ENCODE data around the gene EYA2. TPM values are rescaled to one million over a fixed set of nuclear protein-coding genes. Genes with fewer than 3 reads are reported as not detected.

EYA2 gene
- total RNA-seq, 1 experiment from 2014 or later, result 0.74 TPM

- Mint-ChIP-seq H3K4me3 (no peak overlapping the region), H3K9me3 (peaks cover 17 to 22% of the 10 kb centered on the region in 2 experiments), H3K4me1 (peaks cover 8 to 10% of the 10 kb centered on the region in 2 experiments; a peak in 3 of 4 replicates), H3K36me3 (ENCODE audit: insufficient read depth in 1 of 3, low read depth in 3 of 3) (peaks cover 0 to 5% (median 4%) of the 10 kb centered on the region in 3 experiments; a peak in 3 of 7 replicates), H3K27me3 (ENCODE audit: low read depth) (peaks cover 3% of the 10 kb centered on the region), H3K27ac (no peak overlapping the region)
- Histone ChIP-seq H2AFZ (ENCODE audit: low read length) (no peak overlapping the region), H2BK15ac (ENCODE audit: low read depth, low read length) (no peak overlapping the region), H4K5ac (ENCODE audit: insufficient read length, low read depth, low read length) (no peak overlapping the region), H2AK5ac (ENCODE audit: insufficient read length, low read length) (no peak overlapping the region), H3K27me3 (ENCODE audit: insufficient read depth, low read length) (no peaks in the 10 kb centered on the region), H3K4me1 (ENCODE audit: insufficient read depth, low read length) (no peaks in the 10 kb centered on the region), H2BK12ac (ENCODE audit: insufficient read length, low read depth, low read length) (no peak overlapping the region), H3K4me2 (ENCODE audit: insufficient read depth, insufficient read length, low read length) (no peak overlapping the region), H3K4ac (ENCODE audit: low read depth, low read length) (no peak overlapping the region), H3K18ac (ENCODE audit: insufficient read length, low read depth, low read length) (no peak overlapping the region), H3K23me2 (ENCODE audit: insufficient read length, low read depth, low read length, poor library complexity, severe bottlenecking) (no peaks in the 10 kb centered on the region), H2BK20ac (ENCODE audit: low read depth, low read length, poor library complexity, severe bottlenecking) (no peak overlapping the region), H2BK120ac (ENCODE audit: low read depth, low read length, poor library complexity, severe bottlenecking) (no peak overlapping the region), H3K56ac (ENCODE audit: insufficient read length, low read depth, low read length) (no peak overlapping the region), H3K23ac (ENCODE audit: insufficient read length, low read depth, low read length) (no peak overlapping the region), H3K14ac (ENCODE audit: insufficient read depth, low read length) (no peak overlapping the region), H4K8ac (replicated peaks; ENCODE audit: insufficient read length, low read depth, low read length) (no peak overlapping the region), H3K79me1 (ENCODE audit: insufficient read depth, low read depth, low read length, poor library complexity, severe bottlenecking) (no peaks in the 10 kb centered on the region), H3K79me2 (ENCODE audit: insufficient read depth, low read length) (no peaks in the 10 kb centered on the region), H4K91ac (ENCODE audit: insufficient read length, low read depth, low read length) (no peak overlapping the region), H2BK5ac (ENCODE audit: insufficient read length, low read length) (no peak overlapping the region), H3K27ac (ENCODE audit: insufficient read length, low read depth, low read length) (no peak overlapping the region), H3K9ac (ENCODE audit: extremely low read depth, insufficient read length, low read length) (no peak overlapping the region), H3K9me3 (ENCODE audit: control insufficient read depth, low read depth, low read length) (no peaks in the 10 kb centered on the region), H4K20me1 (ENCODE audit: control insufficient read depth, insufficient read depth, insufficient read length) (no peaks in the 10 kb centered on the region), H3T11ph (ENCODE audit: low read length) (no peak overlapping the region)
- TF ChIP-seq CTCF (conservative IDR thresholded peaks at IDR 0.05), result no peak
- WGBS (ENCODE audit: extremely low coverage, insufficient read length, low lambda C conversion rate), result no CpG with 5 or more reads among the region's 1 CpG
- DNase-seq, result no peak
These were observed 150.3 kb downstream of the EYA2 start for GRCh38 chr20:47044938-47045337.
